ENCODE data around the gene TRPM3.

The TRPM3 gene

DNA sequence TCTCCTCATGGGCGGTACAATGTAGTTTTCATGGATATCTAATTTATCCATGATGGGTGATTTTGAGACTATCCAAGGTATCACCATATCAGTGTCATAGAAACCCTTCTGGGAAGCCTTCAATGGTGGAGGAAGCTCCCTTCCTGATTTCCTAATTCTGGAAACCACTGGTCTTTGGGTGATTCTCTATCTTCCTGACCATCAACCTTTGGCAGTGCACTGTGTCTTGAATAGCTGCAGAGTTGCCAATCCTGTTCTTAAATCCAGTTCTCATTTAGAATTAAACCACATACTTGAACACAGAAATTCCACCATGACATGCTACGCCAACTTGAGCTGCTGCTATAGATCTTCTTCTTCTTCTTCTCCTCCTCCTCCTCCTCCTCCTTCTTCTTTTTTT is 545.3 kb downstream of the TRPM3 start:
- Histone ChIP-seq H3K27me3 (ENCODE audit: control insufficient read depth, insufficient read depth, low read length) (no peaks in the 10 kb centered on the region), H3K4me3 (ENCODE audit: low read depth, low read length) (no peak overlapping the region), H3K9ac (ENCODE audit: low read depth, low read length) (no peak overlapping the region), H3K4me1 (ENCODE audit: control insufficient read depth, insufficient read depth, low read length) (peaks cover 4% of the 10 kb centered on the region; the same call in 1 of the 2 replicates), H3K36me3 (ENCODE audit: control insufficient read depth, insufficient read depth, low read length) (no peaks in the 10 kb centered on the region), H3K9me3 (ENCODE audit: control insufficient read depth, insufficient read depth, low read length) (no peaks in the 10 kb centered on the region), H3K27ac (ENCODE audit: low read depth, low read length) (no peak overlapping the region)

DNA sequence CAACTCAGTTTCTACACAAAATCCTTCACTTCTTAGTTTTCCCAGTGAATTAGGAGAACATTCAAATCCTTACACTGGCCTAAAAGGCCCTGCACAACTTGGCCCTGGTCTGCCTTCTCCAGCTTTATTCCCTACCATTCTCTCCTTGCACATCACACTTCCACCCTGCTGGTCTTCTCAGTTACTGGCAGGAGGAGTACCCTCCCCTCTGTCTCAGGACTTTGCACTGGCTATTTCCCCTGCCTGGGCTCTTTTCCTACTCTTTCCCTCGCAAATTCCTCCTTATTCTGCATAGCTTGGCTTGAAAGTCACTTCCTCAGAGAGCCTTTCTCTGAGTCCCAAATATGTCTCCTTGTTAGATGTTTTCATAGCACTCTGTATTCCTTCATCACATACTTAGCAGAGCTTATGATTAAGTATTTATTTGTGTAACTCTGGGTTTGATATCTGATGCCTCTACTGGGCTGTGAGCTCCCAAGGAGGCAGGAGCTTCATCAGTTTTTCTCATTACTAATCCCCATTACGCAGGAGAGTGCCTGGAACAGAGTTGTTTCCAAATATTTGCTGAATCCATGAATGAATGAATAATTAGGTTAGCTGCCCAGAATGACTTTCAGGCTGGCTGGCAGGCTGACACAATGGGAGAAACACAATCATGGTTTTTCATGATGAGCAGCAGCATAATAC is 547.1 kb downstream of the TRPM3 start:
- Histone ChIP-seq H3K9ac (ENCODE audit: low read depth, low read length) (no peak overlapping the region), H3K27me3 (ENCODE audit: control insufficient read depth, insufficient read depth, low read length) (no peaks in the 10 kb centered on the region), H3K4me1 (ENCODE audit: control insufficient read depth, insufficient read depth, low read length) (peaks cover 4% of the 10 kb centered on the region; the same call in 1 of the 2 replicates), H3K27ac (ENCODE audit: low read depth, low read length) (no peak overlapping the region), H3K9me3 (ENCODE audit: control insufficient read depth, insufficient read depth, low read length) (no peaks in the 10 kb centered on the region), H3K36me3 (ENCODE audit: control insufficient read depth, insufficient read depth, low read length) (no peaks in the 10 kb centered on the region), H3K4me3 (ENCODE audit: low read depth, low read length) (no peak overlapping the region)

DNA sequence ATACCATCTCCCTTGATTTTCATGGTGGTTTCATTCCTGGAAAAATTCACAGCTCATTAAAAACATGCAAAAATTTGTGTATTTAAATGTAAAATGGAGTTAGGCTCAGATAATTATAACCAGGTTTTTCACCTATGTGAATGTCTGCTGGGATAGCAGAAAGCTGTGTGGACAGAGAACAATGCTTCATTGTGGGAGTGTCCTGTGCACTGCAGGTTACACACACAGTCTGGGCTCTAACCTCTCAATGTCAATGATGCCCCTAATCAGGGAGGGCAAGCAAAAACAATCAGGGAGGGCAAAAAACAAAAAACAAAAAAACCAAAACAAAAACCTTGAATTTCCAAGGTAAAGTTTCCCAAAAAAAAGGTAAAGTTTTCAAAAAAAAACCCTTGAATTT is 548.1 kb downstream of the TRPM3 start:
- H3K27ac ChIP-seq (ENCODE audit: low read depth, low read length): no peak overlapping the region
- H3K4me3 ChIP-seq (ENCODE audit: low read depth, low read length): no peak overlapping the region

DNA sequence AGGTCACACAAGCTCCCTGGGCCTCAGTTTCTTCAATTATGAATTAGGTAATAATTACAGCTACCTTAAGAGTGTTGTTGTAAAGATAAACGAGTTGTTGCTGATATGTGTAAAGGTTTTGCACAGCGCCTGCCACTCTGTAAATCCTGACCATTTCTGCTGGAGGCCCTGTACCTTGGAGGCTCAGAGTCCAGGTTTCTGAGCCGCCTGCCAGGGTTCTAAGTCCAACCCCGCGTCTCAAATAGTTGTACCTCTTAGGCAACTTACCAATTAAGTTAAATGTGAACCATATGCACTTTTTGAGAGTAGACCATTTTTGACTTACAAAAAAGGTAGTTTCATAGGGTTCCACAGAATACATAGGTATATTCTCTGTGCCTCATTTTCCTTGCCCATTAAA is 550.2 kb downstream of the TRPM3 start:
- Histone ChIP-seq H3K4me3 (ENCODE audit: low read depth, low read length) (no peak overlapping the region), H3K9ac (ENCODE audit: low read depth, low read length) (no peak overlapping the region), H3K27ac (ENCODE audit: low read depth, low read length) (no peak overlapping the region), H3K9me3 (ENCODE audit: control insufficient read depth, insufficient read depth, low read length) (no peaks in the 10 kb centered on the region), H3K27me3 (ENCODE audit: control insufficient read depth, insufficient read depth, low read length) (no peaks in the 10 kb centered on the region), H3K36me3 (ENCODE audit: control insufficient read depth, insufficient read depth, low read length) (no peaks in the 10 kb centered on the region), H3K4me1 (ENCODE audit: control insufficient read depth, insufficient read depth, low read length) (peaks cover 14% of the 10 kb centered on the region)

More for the DNA sequence above, 548.1 kb downstream of the TRPM3 start:
- no peaks in the 10 kb centered on the region for H3K36me3 ChIP-seq (ENCODE audit: control insufficient read depth, insufficient read depth, low read length)
- H3K27me3 ChIP-seq (ENCODE audit: control insufficient read depth, insufficient read depth, low read length): no peaks in the 10 kb centered on the region
- H3K4me1 ChIP-seq (ENCODE audit: control insufficient read depth, insufficient read depth, low read length): peaks cover 4% of the 10 kb centered on the region; the same call in 1 of the 2 replicates
- no peak overlapping the region for H3K9ac ChIP-seq (ENCODE audit: low read depth, low read length)
- no peaks in the 10 kb centered on the region for H3K9me3 ChIP-seq (ENCODE audit: control insufficient read depth, insufficient read depth, low read length)

DNA sequence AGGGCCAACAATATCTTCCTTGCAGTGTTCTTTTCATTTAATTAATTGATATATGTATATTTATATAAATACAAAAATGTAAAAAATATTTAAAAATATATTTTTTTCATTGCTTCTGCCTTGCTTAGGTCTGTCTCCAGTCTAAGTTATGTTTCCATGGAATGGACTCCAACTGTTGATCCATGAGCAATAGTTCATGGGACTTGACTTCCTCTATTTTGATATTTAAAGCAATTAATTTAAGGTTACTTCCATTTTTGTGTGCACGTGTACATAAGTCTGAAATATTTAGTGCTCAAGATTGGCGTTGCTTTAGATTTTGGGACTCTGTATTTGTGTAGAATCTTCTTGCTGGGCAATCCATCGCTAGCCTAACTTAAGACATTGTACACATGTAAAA is 551.6 kb downstream of the TRPM3 start:
- Histone ChIP-seq H3K9me3 (ENCODE audit: control insufficient read depth, insufficient read depth, low read length) (no peaks in the 10 kb centered on the region), H3K4me3 (ENCODE audit: low read depth, low read length) (no peak overlapping the region), H3K9ac (ENCODE audit: low read depth, low read length) (no peak overlapping the region), H3K27ac (ENCODE audit: low read depth, low read length) (no peak overlapping the region), H3K4me1 (ENCODE audit: control insufficient read depth, insufficient read depth, low read length) (peaks cover 15% of the 10 kb centered on the region), H3K36me3 (ENCODE audit: control insufficient read depth, insufficient read depth, low read length) (no peaks in the 10 kb centered on the region), H3K27me3 (ENCODE audit: control insufficient read depth, insufficient read depth, low read length) (no peaks in the 10 kb centered on the region)

DNA sequence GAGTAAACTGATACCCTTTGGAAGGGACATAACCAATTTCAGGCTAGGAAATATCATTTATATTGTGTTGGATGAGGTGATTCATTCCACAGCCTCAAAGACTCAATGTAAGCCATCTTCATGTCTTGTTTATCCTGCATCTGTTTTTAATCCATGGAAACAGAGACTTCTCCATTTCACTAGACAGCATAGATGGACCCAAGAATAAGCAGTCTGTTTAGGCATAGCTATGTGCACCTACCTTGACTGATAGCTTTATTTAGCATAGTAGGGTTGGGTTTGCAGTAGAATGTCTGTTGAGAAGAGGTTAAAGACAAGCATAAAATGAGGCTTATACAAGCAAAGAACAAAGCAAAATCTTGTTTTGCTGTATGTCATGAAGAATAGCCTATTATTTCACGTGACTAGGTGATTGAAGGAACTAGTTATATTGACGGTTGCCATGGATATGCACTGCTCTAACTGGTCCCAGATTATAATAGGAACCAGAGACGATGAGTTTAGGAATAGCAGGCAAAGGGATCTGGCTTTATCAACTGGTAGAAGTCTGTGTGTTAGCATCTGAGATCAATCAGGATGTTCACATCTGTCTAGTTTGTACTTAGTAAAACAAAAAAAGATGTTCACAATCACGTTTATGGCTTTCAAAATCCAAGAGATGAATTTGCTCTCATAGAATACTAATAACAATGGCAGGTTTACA is 552.2 kb downstream of the TRPM3 start:
- no peaks in the 10 kb centered on the region for H3K36me3 ChIP-seq (ENCODE audit: control insufficient read depth, insufficient read depth, low read length)
- no peak overlapping the region for H3K27ac ChIP-seq (ENCODE audit: low read depth, low read length)
- H3K27me3 ChIP-seq (ENCODE audit: control insufficient read depth, insufficient read depth, low read length): no peaks in the 10 kb centered on the region
- H3K4me3 ChIP-seq (ENCODE audit: low read depth, low read length): no peak overlapping the region
- no peaks in the 10 kb centered on the region for H3K9me3 ChIP-seq (ENCODE audit: control insufficient read depth, insufficient read depth, low read length)
- H3K4me1 ChIP-seq (ENCODE audit: control insufficient read depth, insufficient read depth, low read length): peaks cover 15% of the 10 kb centered on the region
- H3K9ac ChIP-seq (ENCODE audit: low read depth, low read length): no peak overlapping the region

DNA sequence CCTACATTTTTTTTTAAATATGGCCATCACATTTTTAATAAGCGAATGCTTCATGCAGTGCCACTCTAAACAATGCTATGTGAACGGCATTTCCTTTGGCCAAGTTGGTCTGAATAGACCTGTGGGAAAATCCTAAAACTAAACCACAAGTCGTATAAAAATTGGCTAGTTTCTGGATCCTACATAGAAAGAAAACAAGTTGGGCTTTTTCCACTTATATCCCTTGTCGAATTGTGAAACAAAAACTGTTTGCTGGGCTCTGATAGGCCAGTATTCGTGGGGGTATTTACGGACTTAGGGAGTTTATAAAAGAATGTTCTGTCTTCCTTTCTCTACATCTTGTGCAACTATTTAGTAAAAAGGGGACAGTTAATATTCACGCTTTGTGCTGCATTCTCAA is 553.9 kb downstream of the TRPM3 start:
- H3K27me3 ChIP-seq (ENCODE audit: control insufficient read depth, insufficient read depth, low read length): no peaks in the 10 kb centered on the region
- no peak overlapping the region for H3K4me3 ChIP-seq (ENCODE audit: low read depth, low read length)
- no peaks in the 10 kb centered on the region for H3K9me3 ChIP-seq (ENCODE audit: control insufficient read depth, insufficient read depth, low read length)
- H3K36me3 ChIP-seq (ENCODE audit: control insufficient read depth, insufficient read depth, low read length): no peaks in the 10 kb centered on the region
- H3K9ac ChIP-seq (ENCODE audit: low read depth, low read length): no peak overlapping the region
- no peak overlapping the region for H3K27ac ChIP-seq (ENCODE audit: low read depth, low read length)
- peaks cover 11% of the 10 kb centered on the region for H3K4me1 ChIP-seq (ENCODE audit: control insufficient read depth, insufficient read depth, low read length)

DNA sequence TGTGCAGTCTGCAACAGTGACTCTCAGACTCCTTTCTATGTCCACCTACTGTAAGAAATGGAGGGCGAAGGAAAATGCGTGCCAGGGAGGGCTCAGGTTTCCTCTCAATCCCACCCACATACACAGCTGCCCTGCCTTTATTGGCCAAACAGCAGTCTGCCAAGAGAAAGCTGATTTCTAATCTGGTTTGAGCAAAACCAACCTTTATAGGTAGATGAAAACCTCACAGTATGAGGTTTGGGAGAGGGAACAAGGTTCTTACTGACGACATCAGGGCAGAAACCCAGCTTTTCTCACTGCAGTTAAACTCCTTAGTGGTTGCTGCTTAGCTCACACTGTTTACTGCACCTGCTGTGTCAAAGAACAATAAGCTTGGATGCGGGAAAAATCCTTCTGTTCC is 554.7 kb downstream of the TRPM3 start:
- H3K36me3 ChIP-seq (ENCODE audit: control insufficient read depth, insufficient read depth, low read length): no peaks in the 10 kb centered on the region
- peak overlapping the region; percentile 43 for H3K27ac ChIP-seq (ENCODE audit: low read depth, low read length)
- H3K9ac ChIP-seq (ENCODE audit: low read depth, low read length): no peak overlapping the region
- H3K4me3 ChIP-seq (ENCODE audit: low read depth, low read length): no peak overlapping the region
- no peaks in the 10 kb centered on the region for H3K9me3 ChIP-seq (ENCODE audit: control insufficient read depth, insufficient read depth, low read length)
- H3K4me1 ChIP-seq (ENCODE audit: control insufficient read depth, insufficient read depth, low read length): peaks cover 11% of the 10 kb centered on the region
- no peaks in the 10 kb centered on the region for H3K27me3 ChIP-seq (ENCODE audit: control insufficient read depth, insufficient read depth, low read length)

DNA sequence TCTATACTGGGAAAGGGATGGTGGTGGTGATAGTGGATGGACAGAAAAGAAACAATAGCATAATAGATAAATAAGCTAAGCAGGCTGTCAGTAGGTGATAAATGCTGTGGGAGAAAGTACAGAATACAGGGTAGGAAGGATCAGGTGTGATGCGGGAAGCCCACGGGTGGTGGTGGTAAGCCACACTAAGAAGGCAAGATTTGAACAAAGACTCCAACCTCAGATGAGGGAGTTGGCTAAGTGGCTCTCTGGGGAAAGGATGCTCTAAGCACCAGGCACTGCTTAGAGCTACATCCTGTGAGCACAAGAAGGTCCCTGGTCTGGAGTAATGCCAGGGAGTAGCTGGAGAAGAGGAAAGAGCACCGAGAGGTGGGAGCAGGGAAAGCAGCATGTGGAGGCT is 555.4 kb downstream of the TRPM3 start:
- Histone ChIP-seq H3K4me3 (ENCODE audit: low read depth, low read length) (no peak overlapping the region), H3K9me3 (ENCODE audit: control insufficient read depth, insufficient read depth, low read length) (no peaks in the 10 kb centered on the region), H3K9ac (ENCODE audit: low read depth, low read length) (no peak overlapping the region), H3K4me1 (ENCODE audit: control insufficient read depth, insufficient read depth, low read length) (peaks cover 11% of the 10 kb centered on the region), H3K27me3 (ENCODE audit: control insufficient read depth, insufficient read depth, low read length) (no peaks in the 10 kb centered on the region), H3K36me3 (ENCODE audit: control insufficient read depth, insufficient read depth, low read length) (no peaks in the 10 kb centered on the region), H3K27ac (ENCODE audit: low read depth, low read length) (no peak overlapping the region)

DNA sequence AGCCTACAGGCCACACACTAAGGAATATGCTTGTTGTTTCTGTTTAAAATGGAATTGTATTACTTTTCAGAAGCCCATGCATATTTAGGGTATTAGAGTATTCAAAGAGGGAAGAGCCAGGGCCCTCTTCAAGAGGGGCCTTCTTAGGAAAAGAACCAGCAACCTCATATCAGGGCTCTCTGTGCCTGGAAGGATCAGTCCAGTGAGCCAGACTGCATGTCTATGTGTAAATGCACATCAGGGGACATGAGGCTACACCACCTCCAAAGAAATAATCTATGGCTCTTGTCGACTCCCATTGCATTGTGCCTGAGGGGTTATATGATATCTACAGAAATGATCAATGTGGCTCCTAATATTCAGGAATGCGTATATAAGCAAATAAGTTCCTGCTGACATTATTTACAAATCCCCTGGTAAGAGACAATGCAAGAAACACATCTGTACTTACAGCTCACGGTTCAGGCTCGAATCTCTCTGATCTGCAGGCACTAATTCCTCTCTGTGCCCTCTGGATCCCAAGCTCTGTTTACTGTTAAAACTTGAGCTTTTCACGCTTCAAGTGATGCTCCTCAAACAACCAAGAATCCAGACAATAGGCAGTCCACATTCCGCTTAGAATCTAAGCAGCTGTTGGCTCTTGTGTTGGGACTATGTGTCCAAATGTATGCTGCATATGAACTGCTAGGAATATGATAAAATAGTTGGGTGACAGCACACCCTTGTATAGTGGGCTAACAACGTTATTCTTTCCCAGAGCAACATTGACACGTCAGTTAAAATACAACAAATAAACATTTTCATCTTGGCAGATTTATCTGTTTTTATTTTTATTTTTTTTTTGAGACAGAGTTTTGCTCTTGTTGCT is 556.7 kb downstream of the TRPM3 start:
- H3K4me3 ChIP-seq (ENCODE audit: low read depth, low read length): no peak overlapping the region
- no peaks in the 10 kb centered on the region for H3K9me3 ChIP-seq (ENCODE audit: control insufficient read depth, insufficient read depth, low read length)
- no peak overlapping the region for H3K9ac ChIP-seq (ENCODE audit: low read depth, low read length)
- no peaks in the 10 kb centered on the region for H3K27me3 ChIP-seq (ENCODE audit: control insufficient read depth, insufficient read depth, low read length)
- H3K36me3 ChIP-seq (ENCODE audit: control insufficient read depth, insufficient read depth, low read length): no peaks in the 10 kb centered on the region
- H3K27ac ChIP-seq (ENCODE audit: low read depth, low read length): no peak overlapping the region
- peaks cover 11% of the 10 kb centered on the region for H3K4me1 ChIP-seq (ENCODE audit: control insufficient read depth, insufficient read depth, low read length)

Data from HUES48 (cell line).